NCI-H1930 (cell line): ENCODE results near the gene CDC42BPB.
A peak's percentile ranks its signal among the peaks of the same experiment; 100 is the strongest.

Experiments
- DNase-seq, 2 experiments: peaks; one replicate each; lab custom pipeline; 2025; lab: John Stamatoyannopoulos, UW

The CDC42BPB gene

GRCh38 chr14:103073367-103073875 is 16.1 kb upstream of the CDC42BPB start:
- no peak for DNase-seq

GRCh38 chr14:103072595-103073366 is 15.4 kb upstream of the CDC42BPB start:
- no peak for DNase-seq

GRCh38 chr14:103071544-103072251 is 14.3 kb upstream of the CDC42BPB start:
- DNase-seq: no peak

GRCh38 chr14:103070971-103071542 is 13.7 kb upstream of the CDC42BPB start:
- DNase-seq: no peak

GRCh38 chr14:103070263-103070885 is 13.0 kb upstream of the CDC42BPB start:
- no peak for DNase-seq

GRCh38 chr14:103068351-103069073 is 11.2 kb upstream of the CDC42BPB start:
- no peak for DNase-seq

- DNase-seq: no peak
These were observed 10.0 kb upstream of the CDC42BPB start for GRCh38 chr14:103067231-103067954.

- DNase-seq: no peak
These were observed 9.1 kb upstream of the CDC42BPB start for GRCh38 chr14:103066399-103066798.

- DNase-seq: no peak
These were observed 8.5 kb upstream of the CDC42BPB start for GRCh38 chr14:103065861-103066260.

GRCh38 chr14:103064978-103065377 is 7.6 kb upstream of the CDC42BPB start:
- DNase-seq: no peak

- DNase-seq: no peak
These were observed 7.1 kb upstream of the CDC42BPB start for GRCh38 chr14:103064436-103064835.

- no peak for DNase-seq
These were observed 4.2 kb upstream of the CDC42BPB start for GRCh38 chr14:103061482-103061976.

GRCh38 chr14:103059556-103059955 is 2.2 kb upstream of the CDC42BPB start:
- DNase-seq: no peak

GRCh38 chr14:103058164-103059055 is 1.1 kb upstream of the CDC42BPB start:
- no peak for DNase-seq

- DNase-seq: no peak
These were observed 349 bp downstream of the CDC42BPB start for GRCh38 chr14:103057028-103057371.

- DNase-seq: peak in 1 of 2 experiments; percentile 11
These were observed 874 bp downstream of the CDC42BPB start for GRCh38 chr14:103056322-103057027.

- no peak for DNase-seq
These were observed 1.7 kb downstream of the CDC42BPB start for GRCh38 chr14:103055695-103056094.

GRCh38 chr14:103052407-103052806 is 4.9 kb downstream of the CDC42BPB start:
- no peak for DNase-seq

- DNase-seq: no peak
These were observed 6.4 kb downstream of the CDC42BPB start for GRCh38 chr14:103050935-103051334.
